GM12872 (cell line): ENCODE measurements around the gene ARID3C.
A peak's percentile ranks its signal among the peaks of the same experiment; 100 is the strongest.

ENCODE experiments used
- TF ChIP-seq, protein P1 (sequence below): IDR thresholded peaks from 3 replicates; pipeline ENCODE4 v1.5.1; 2011; ENCODE audit warnings: low read depth, mild to moderate bottlenecking, low read length, moderate library complexity; ENCODE audit not compliant: insufficient read depth

Gene ARID3C

GRCh38 chr9:34648673-34649072 is 19.8 kb upstream of the ARID3C start:
- TF ChIP-seq, protein P1, sequence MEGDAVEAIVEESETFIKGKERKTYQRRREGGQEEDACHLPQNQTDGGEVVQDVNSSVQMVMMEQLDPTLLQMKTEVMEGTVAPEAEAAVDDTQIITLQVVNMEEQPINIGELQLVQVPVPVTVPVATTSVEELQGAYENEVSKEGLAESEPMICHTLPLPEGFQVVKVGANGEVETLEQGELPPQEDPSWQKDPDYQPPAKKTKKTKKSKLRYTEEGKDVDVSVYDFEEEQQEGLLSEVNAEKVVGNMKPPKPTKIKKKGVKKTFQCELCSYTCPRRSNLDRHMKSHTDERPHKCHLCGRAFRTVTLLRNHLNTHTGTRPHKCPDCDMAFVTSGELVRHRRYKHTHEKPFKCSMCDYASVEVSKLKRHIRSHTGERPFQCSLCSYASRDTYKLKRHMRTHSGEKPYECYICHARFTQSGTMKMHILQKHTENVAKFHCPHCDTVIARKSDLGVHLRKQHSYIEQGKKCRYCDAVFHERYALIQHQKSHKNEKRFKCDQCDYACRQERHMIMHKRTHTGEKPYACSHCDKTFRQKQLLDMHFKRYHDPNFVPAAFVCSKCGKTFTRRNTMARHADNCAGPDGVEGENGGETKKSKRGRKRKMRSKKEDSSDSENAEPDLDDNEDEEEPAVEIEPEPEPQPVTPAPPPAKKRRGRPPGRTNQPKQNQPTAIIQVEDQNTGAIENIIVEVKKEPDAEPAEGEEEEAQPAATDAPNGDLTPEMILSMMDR, result no peak

DNA sequence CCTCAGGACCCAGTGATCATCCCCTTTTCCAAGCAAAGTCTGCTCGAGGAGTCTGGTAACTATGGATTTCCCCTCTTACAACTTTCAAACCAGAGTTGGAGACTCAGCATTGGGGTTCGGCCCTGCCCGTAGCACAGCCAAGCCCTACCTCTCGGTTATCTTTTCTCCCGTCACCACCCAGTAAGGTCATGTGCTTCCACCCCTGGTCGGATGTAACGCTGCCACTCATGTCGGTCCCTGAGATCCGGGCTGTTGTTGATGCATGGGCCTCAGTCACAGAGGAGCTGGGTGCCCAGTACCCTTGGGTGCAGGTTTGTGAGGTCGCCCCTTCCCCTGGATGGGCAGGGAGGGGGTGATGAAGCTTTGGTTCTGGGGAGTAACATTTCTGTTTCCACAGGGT is 18.8 kb upstream of the ARID3C start:
- TF ChIP-seq, protein P1, result no peak

GRCh38 chr9:34647084-34647403 is 18.2 kb upstream of the ARID3C start:
- TF ChIP-seq, protein P1, result no peak

DNA sequence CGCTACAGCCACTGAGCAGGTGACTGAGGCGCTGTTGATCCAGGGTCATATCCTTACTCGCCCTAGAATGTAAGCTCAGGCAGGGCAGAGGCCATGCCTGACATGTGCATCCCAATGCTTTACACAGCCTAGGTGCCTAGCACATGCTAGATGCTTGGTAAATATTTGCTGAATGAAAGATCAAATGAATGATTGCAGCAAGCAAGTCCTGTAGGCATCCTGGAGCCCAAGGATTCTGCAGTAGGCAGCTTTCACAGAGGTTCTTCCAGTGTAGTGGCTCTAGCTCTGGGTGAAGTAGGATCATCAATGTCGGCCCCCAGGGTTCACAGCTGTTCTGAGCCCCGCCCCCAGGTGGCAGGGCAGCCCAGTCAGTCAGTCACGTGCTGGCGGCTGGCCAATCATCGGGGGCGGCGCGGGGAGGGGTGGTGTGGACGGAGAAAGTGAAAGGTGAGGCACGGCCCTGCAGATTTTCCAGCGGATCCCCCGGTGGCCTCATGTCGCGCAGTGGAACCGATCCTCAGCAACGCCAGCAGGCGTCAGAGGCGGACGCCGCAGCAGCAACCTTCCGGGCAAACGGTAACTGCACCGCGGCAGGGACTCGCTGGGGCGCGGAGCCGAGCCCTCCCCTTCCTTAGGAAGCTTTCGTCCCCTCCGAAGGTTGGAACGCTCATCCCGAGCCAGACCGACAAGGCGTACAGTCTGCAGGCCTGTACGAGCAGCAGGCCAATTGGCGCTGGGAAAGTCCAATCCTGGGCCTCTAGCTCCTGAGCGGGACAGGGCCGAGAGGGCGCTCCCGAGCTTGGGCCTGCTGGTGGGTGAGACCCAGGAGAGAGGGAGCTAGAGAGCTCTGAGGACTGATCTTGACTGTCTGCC is 17.6 kb upstream of the ARID3C start, which contains the start of gene GALT:
GALT (plus strand) TSS at position 465 of the 873 bp plus-strand sequence; CDS start at position 495, 30 bp downstream.
- TF ChIP-seq, protein P1, result peak; percentile 66

GRCh38 chr9:34644766-34645314 is 16.0 kb upstream of the ARID3C start:
- TF ChIP-seq, protein P1, result no peak

- TF ChIP-seq, protein P1, result no peak
Measured at GRCh38 chr9:34642679-34643078, 13.8 kb upstream of the ARID3C start.

DNA sequence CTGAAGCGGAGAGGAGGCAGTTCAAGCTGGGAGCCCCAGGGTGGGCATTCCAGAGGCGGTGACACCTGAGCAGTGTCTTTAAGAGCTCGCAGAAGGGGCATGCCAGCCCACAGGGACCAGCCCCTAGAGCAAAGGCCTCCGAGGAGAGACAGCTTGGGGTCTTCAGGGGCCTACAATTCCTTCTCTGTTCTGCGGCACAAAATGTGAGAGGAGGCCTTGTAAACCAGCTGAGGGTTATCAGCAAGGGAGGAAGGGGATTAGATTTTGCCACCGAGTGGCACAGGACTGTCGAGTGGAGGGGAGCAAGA is 9.2 kb upstream of the ARID3C start:
- TF ChIP-seq, protein P1, result no peak
